Suppressor macrophage treated with lipopolysaccharide for 1 hour (primary cell): ENCODE data around the gene PAX5.

Source experiments
- DNase-seq, 3 donors: peaks; one replicate each; pipeline ENCODE4 v3.0.0-alpha.2; 2020 to 2022

Gene PAX5

DNA sequence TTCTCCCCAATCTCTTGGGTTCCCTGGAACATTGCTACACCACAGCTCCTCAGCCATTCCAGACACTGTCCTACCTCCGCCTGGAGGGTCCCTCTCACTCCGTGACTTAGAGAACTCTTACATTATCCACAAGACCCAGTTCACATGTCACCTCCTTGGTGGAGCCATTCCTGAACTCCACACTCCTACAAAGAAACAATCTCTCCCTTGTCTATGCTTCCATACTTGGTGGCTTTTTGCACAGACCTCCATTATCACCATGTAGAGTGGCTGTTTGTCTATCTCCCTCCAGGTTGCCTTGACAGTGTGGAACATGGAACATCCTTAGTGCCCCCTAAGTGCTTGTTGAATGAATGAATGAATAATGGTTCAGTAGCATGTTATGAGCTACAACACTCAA, 105.9 kb downstream of the PAX5 start:
- DNase-seq, result no peak

DNA sequence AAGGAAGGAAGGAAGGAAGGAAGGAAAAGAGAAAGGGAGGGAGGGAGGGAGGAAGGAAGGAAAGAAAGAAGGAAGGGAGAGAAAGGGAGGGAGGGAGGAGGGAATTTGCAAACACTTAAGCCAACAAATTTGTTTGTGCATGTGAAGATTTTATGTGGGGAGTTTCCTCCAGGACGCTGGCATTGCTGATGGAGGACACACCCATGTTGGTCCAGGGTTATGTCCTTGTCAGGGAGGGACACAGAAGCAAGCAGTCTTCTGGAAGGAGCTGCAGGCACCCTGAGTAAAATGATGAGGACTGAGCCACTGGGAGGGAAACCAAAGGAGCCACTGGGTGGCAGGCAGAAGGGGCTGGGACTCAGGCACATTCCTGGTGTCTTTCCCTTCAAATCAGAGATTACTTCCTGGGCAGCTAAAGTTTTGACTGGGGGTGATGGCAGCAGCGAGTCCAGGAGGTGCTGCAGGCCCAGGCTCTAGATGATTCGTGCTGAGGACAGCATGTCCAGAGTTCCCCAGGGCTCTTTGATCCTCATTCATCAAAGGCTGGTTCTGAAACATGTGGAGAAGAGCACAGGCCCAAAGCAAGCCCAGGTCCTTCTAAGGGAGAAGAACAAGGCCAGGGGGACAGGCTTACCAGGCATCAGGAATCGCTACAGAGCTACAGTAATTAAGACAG, 109.2 kb downstream of the PAX5 start:
- no peak for DNase-seq

DNA sequence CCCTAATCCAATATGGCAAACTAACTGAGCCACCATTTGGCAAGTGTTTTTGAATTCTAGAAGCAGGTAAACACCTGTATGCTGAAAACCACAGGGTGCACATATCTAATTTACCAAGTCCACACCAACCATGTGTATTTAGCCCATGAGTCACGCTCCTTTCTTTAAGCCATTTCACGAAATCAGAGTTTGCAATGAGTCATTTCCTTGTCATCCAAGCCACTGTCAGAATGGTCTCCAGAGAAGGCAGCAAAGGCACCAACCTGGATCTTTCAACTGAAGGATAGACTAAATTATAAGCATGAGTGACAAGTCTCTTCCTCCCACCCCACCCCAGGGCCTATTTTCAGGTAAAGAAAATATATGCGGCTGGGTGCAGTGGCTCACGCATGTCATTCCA, 110.0 kb downstream of the PAX5 start:
- peak; percentile 49 to 72 (median 70) for DNase-seq

DNA sequence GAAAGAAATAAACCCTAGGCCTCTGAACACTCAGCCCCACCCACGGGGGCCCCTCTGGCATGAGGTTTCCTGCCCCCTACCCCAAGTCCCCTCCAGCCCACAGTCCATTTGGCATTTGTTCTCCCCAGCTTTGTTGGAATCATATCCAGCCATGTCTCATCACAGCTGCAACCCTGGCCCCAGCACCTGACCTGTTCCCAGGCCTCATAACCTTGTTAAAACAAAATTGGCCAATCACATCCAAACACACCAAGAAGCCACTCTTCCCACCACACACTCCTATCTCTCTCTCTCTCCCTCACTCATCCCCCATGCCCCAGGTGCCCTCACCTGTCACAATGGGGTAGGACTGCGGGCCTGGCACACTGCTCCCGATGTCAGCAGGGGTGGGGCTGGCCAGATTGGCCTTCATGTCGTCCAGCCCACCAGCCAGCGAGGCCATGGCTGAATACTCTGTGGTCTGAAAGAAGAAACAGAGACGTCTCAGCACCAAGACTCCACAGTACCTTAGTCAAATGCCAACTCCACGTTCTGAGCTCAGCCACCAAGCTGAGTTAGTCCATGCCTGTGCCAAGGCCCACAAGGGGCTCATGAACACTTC, 110.9 kb downstream of the PAX5 start:
- DNase-seq, result no peak

DNA sequence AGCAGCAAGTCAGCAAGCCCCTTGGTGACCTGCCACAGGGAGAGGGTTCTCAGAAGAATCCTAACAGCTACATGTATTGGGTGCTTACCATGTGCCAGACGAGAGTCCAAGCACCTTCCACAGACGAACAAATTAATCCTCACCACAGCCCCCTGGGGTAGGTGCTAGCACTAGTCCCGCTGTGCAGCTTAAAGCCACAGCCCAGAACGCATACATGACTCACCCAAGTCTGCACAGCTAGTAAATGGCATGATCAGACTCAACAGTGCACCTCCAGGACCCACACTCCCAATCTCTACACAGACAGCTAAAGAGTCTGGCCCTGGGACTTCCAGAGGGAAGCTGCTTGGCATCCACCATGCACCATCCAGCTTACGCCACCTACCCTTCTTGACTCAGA, 111.5 kb downstream of the PAX5 start:
- DNase-seq, result no peak

DNA sequence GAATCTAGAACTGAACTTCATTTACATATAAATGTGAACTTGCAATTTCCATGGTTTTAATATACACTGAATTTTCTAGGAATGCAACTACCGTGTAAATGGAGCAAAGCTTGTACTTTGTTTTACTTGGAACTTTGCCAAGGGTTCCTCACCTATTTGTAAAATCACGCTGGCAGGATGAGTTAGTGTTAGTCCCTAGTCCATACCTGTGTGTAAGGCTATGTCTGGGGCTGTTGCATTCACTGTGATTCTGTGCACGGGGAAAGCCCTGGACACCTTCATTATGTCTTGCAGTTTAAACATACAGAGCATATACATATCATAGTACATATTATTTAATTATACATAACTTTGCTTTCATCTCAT, 119.9 kb downstream of the PAX5 start:
- DNase-seq, result no peak

DNA sequence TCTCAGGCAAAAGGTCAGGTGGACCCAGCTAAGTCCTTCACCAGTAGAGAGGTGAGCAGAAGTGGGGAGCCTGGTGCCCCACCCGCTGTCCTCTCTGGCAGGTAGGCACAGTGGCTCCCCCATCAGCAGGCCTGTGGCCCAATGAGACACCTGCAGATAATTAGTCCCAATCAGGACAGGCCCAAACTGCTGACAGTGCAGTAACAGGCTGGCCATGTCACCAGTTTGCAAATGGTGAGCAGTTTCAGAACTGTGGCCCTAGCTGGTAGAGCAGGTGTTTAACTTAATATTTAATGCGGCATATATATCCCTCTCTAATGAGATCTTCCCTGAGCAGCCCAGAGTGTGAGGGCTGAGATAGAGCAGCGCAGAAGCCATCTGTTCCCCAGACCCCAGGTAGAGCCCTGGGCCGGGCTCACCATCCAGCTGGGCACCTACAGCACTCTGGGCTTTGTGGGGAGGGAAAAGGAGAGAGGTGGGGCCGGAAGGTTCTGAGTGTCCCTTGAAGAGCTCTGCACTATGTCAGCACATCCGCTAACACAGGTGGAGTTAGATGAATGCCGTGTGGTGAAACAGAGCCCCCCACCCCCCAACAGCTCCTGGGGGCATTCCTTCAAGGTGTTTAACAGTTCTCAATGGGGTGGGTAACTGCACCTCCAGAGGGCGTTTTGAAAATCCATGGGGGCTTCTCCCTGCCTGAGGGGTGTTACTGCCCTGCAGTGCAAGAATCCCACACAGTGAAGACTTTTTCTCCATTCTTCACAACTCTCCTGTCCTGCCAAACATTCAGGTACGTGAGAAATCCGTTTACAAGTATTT, 120.5 kb downstream of the PAX5 start:
- no peak for DNase-seq

DNA sequence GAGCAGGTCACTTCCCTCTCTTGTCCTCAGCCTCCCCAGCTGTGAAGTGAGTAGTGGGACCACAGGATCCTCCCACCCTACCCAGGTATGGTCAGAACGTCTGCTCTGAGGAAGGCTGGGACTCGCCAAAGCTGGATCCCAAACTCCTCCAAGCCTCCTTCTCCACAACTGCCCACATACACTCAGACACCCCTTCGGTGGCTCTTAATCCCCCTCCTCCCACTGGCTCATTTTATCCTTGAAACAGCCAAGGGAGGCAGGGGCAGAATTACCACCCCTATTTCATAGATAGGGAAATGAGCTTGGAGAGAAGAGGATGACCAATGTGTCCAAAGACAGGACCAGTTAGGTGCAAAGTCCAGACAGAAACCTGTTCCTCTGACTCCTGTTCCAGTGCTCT, 121.4 kb downstream of the PAX5 start:
- no peak for DNase-seq

DNA sequence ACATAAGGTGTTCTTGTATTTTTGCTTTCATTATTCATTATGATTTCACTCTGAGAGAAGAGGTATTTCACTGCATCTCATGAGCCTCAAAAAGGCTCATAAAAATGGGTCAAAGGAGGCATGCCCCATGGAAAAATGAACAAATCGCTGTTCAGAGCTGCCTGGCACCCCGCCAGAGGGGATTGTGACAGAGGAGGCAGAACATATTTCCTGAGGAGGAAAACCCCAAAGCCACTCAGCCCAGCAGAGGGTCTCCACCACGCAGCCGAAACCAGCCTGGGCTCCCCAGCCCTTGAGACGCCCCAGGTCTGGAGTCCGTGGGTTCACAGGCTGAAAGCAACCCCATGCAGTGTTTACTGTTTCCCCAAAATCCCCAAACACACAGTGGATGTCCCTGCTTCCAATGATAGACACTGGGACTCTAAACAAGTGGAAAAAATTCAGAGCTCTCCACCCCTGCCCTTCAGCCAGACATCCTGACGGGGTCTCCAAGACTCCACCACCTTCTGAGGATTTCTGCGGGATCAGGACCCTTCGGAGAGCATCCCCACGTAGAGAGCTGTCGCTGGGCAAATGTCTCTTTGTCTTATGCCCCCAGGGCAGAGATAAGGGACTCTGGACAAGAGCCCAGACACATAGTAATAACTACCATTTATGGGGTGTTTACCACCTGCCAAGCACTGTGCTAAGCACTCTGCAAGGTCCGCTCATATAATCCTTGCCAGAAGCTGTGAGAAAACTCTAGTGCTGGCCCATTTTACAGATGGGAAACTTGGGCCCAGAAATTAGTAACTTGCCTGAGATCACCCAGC, 122.3 kb downstream of the PAX5 start:
- peak in 1 of 3 donors; percentile 12 for DNase-seq

DNA sequence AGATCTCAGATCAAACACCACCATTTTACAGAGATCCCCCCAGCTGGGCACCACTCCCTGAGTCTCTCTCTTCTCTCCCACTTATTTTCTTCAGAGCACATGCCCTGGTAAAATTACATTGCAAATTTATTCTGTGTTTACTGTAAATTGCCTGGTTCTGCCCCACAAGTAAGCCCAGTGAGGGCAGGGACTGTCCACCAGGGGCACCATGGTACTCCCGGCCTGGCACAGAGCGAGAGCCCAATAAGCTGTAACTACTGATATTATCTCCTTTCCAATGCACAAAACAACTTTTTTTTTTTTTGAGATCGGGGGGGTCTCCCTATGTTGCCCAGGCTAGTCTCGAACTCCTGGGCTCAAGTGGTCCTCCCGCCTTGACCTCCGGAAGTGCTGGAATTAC, 123.0 kb downstream of the PAX5 start:
- DNase-seq, result no peak

DNA sequence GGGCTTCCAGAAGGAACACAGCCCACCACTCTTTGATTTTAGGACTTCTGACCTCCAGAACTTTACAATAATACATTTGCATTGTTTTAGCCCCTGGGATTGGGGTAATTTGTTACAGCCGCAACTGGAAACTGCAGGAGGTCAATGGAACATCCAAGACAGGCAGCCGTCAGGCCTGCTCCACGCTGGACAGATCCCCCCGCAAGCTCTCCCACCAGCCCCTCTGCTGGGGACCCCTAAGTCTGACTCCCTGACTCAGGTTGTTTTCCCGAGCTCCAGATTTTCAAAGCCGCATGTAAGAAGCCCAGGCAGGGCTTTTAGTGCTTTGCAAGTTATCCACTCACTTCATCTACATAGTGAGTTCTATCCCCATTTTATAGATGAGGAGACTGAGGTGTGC, 127.6 kb downstream of the PAX5 start:
- DNase-seq, result no peak

DNA sequence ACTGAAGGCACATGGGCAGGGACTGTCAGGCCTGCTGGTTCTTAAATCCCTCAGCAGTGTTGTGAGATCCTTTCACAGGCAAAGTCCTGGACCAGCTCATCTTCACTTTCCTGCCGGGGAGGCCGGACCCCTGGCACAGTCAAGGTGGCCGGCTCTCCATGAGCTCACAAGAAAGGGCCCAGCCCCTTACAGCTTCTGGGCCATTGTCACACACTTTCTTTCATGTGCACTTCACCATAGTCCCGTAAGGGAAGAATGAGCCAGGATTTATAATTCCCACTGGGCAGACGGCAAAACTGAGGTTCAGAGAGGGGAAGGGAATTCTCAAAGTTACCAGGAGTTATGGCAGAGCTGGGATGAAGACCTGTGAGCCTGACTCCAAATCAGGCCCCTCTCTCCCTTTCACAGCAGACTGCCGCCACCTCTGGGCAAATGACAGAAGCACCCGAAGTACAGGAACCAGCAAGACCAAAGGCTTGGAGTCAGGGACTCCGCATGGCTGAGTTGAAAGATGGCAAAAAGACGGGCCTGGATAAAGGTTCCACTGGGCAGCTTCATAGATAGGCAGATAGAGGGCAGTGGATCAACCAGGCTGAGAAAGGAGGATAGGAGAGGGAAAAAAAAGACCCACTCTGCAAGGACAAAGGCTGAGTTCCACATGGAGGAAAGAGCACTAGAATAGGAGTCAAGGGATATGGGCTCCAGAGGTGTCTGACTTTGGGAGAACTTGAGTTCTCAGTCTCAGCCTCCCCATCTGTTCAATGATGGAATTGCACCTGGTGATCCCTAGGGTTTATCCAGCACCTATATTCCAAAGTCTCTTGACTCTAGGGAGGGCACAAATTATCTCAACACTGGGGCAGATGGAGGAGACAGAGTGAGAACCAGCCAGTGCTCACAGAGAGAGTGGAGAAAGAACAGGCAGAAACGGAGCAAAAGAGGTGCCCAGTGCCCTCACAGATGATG, 128.7 kb downstream of the PAX5 start:
- no peak for DNase-seq

DNA sequence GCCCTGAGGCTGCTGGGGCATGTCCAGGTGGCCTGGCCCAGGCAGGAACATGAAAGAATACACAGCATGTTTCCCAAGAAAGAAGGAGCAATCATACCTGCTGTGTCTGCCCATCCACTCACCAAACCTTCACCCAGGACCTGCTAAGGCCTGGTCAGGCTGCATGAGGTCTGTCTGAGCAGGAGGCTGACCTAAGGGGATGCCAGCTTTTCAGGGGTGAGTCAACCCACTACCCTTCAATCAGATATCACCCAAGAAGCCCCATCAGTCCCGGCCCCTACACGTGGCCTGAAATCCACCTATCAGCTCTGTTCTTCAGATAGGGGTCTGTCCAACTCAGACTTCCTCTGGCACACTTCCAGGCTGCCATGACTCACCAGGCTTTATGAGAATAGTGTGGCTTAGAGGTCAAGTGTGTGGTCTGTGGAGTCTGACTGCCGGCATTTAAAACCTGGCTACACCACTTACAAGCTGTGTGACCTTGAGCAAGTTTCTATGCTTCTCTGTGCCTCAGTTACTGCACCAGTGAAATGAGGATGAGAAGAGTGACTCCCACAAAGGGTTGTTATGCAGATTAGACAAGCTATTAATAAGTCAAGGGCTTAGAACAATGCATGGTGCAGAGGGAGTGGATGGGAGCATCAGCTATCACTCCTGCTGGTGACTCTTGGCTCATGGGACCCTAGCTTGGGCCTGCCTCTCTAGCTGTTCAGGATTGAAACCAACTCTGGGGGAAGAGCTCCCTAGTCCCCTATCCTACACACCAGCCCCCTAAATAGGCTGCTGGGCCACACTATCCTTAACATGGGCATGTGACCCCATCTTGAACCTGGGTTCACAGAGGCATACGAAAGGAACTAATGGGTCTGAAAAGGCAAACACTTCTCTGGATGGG, 130.3 kb downstream of the PAX5 start:
- DNase-seq, result peak; percentile 27 to 44 (median 41)

DNA sequence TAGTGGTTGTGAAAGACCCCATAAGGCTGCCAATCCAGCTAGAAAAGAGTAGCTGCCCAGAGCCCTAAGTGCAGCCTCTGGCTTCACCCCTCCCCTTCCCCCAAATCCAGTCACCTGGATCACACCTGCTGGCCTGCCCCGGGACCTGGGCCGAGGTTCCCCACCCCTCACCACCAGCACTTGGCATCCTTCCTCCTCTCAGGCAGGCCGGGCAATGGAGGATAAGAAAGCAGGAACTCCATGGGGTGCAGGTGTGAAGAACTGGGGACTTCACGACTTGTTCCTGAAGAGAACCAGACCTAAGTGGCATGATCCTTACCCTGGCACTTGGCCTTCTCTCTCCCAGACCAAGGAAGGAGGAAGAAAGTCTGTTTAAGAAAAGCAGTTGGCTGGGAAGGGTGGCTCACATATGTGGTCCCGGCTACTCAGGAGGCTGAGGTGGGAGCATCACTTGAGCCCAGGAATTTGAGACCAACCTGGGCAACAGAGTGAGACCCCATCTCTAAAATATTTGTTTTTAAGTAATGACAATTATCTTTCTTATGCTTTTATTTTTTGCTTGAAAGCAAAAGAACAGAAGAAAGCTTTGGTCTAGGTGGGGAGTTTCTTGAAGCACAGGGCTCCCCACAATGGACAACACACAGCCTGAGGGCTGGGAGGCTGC, 131.1 kb downstream of the PAX5 start:
- DNase-seq, result no peak

DNA sequence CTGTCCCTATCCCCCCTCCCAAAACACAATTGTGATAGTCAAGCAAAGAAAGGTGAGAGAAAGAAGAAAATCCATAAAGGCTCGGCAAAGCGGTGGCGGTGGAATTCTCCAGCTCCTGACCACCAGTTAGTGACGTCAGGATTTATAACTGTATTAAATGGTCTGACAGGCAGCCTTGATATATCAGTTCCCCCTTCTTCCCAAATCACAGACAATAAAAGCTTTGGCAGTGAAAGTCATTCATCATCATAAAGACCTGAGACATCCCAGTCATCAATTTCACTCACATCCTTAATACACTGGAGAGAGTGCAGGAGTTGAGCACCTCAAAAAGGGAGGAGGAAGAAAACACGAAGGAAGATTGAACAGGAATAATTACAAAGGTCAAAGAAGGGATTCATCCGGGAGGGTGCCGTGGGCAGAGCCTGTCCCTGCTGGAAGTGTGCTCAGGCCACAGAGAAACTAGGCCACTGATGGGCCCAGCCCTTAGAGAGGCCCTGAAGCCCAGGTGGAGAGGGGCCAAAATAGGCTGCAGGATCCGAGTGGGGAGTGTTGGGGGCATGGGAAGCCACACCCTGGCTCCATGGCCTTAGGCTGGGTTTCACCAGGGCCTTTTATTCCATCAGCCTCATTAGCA, 131.9 kb downstream of the PAX5 start:
- DNase-seq, result no peak

DNA sequence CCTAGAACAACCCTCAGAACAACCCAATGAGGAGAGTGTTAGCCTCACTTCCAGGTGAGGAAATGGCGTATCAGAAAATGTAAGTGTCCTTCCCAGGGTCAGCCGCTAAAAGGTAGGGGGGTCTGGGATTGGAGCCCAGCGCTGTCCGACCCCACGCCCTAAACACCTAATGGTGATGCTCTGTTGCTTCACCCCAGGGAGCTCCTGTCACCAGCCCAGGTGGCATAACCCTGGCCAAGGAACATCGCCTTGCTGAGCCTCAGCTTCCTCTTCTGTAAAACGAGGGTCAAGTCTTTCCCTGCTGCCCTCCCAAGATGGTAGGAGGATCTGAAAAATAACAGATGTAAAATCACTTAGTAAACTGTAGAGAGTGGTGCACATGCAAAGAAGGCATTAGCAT, 132.5 kb downstream of the PAX5 start:
- no peak for DNase-seq

DNA sequence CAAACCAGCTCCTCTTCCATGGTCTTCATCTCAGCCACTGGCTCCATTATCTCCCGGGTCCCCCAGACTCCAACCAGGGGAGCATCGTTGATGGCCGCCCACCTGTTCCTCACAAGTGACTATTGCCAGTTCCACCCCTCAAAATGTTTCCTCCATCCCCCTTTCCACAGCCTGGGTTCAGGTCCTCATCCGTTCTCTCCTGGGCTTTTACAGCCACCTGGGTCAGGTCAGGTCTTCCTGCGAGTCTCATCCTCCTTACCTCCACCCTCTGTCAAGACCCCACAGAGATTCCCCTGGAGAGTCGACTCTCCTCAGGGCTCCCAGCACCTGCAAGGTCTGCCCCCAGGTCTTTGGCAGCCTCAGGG, 133.2 kb downstream of the PAX5 start:
- DNase-seq, result no peak

DNA sequence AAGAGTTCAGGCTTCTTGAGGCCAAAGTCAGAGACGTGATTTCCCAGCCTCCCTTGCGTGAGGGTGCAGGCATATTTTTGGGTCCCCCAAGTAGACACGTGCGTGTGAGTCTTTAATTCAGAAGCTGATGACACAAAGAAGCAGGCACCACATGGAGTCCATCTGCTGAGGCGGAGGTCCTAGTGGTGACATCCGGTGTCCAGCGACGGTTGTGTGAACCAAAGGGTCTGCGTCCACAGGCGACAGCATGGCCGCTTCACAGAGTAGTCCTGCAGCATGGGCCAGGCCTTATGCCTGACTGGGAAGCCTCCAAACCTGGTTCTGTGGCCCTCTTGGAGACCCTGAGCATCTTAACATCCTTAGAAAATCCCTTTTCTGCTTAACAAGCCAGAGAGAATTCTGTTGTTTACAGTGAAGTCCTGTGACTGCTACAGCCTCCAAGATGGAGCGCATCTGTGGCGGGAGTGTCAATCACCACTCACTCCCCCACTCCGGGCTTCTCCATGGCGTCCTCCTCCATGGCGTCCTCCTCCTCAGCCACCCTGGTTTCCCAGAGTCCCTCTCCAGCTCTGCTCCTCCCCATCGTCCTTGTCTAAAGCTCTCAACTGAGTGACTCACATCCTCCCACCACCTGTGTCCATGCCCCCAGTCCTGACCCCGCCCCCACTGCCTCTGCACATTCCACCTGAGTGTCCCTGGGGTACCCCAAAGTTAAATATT, 133.8 kb downstream of the PAX5 start:
- no peak for DNase-seq

DNA sequence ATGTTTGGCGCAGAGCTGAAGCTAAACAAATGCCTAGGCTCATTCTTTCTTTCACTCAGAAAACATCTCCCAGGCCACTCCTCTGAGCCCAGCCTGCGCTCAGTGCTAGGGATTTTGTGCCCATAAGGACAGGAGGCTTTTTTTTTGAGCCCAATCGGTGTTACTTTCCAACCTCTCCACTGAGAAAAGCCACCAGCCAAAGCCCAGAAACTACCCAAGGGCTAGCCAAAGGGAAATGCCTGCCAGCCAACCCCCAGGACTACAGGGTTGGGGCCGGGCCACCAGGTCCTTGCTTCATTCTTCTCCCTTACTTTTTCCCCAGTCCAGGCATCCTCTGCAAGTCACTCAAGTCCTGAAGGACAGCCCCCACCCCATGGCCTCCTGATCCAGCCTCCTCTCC, 134.7 kb downstream of the PAX5 start:
- DNase-seq, result no peak
